ENCODE results near the gene TRAK1.

TRAK1 gene

DNA sequence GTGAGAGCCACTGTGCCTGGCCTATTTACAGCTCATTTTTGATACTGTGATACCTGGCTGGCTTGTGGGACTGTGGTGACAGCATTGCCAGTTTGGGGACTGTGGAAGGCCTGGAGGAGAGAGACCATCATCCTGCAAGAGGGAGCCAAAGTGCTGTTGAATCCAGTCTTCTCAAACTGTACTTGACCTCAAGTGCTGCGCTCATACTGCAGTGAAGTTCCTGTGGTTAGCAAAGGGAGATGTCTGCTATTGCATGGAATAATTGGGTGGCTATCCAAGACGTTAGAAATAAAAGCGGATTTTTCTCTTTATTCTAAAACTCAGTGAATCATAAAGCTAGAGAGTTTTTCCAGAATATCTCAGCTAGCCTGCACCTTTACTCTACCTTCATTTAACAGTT, 91.4 kb downstream of the TRAK1 start:
- TF ChIP-seq CTCF (IDR thresholded peaks at IDR 0.05), result no peak
- H3K4me3 ChIP-seq (ENCODE audit: low read depth in 1 of 2, low read length in 1 of 2), result no peak overlapping the region
- no peaks in the 10 kb centered on the region for H3K4me1 ChIP-seq (ENCODE audit: control insufficient read depth in 1 of 2, insufficient read depth in 1 of 2, low read depth in 1 of 2, low read length in 1 of 2)
- no peaks in the 10 kb centered on the region for H3K9me3 ChIP-seq
- H3K27me3 ChIP-seq, result no peaks in the 10 kb centered on the region
- H3K36me3 ChIP-seq, result peaks cover 6% of the 10 kb centered on the region
- no peak overlapping the region for H3K27ac ChIP-seq

DNA sequence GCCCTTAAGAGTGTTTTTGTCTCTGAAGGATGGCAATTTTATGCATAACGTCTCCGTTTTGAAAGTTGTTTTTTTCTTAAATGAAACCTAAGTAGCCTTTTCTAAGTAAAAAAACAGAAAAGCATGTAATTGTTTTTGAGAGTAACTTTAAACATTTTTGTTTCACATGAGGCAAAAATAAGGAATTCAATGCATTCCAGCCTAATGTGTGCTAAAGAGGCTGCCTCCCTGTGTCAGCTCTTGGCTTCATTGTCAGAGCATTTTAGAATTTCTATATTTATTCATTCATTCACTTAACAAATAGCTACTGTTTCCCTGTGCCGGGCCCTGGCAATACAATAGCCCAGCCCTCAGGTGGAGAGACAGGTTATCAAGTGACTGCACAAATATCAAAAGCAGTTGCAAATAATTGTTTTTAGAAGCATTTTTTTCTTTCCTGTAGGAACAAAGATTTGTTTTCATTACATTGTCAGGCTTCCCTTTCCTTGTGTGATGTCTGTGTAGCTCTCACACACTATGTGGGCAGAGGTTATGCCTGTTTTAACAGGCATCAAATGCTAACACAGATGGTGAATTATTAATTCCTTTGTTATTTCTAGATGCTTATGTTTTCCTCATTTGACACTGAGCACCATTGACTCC, 93.0 kb downstream of the TRAK1 start:
- H3K36me3 ChIP-seq, result peaks cover 9% of the 10 kb centered on the region
- TF ChIP-seq CTCF (IDR thresholded peaks at IDR 0.05), result no peak
- H3K27ac ChIP-seq, result no peak overlapping the region
- H3K4me1 ChIP-seq (ENCODE audit: control insufficient read depth in 1 of 2, insufficient read depth in 1 of 2, low read depth in 1 of 2, low read length in 1 of 2), result no peaks in the 10 kb centered on the region
- H3K4me3 ChIP-seq (ENCODE audit: low read depth in 1 of 2, low read length in 1 of 2), result no peak overlapping the region
- no peaks in the 10 kb centered on the region for H3K9me3 ChIP-seq
- H3K27me3 ChIP-seq, result no peaks in the 10 kb centered on the region

DNA sequence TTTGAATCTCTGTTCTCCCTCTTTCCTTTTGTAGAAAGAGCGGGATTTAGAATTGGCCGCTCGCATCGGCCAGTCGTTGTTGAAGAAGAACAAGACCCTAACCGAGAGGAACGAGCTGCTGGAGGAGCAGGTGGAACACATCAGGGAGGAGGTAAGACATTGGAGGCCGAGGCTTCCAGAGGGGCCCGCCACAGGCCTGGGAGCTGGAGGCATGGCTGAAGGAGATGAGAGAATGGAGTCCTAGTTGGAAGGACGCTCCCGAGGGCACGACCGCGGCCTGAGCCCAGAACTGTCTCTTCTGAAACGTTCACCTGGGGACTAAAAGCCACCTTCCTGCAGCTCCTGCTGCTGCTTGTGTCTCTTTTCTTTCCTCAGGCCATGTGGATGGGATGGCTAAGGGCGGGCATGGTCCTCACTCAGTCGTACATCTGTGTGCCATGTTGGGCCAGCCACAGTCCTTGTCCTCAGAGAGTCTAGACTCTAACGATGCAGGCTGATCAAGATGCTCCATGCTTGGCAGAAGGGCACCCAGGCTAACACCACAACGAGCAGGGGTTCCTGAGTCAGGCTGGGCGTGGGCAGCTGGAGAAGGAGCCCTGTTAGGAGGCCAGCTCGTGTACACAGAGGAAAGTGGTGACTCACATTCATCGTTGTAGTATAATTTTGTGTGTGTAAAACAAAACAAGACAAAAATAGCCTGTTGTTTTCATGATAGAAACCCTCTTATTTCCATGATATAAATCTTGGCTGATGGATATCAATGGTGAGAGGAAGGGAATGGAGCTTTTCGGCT, 93.7 kb downstream of the TRAK1 start:
- Histone ChIP-seq H3K9me3 (no peaks in the 10 kb centered on the region), H3K27ac (no peak overlapping the region), H3K4me3 (ENCODE audit: low read depth in 1 of 2, low read length in 1 of 2) (no peak overlapping the region), H3K4me1 (ENCODE audit: control insufficient read depth in 1 of 2, insufficient read depth in 1 of 2, low read depth in 1 of 2, low read length in 1 of 2) (no peaks in the 10 kb centered on the region), H3K36me3 (peaks cover 14% of the 10 kb centered on the region), H3K27me3 (no peaks in the 10 kb centered on the region)
- no peak for TF ChIP-seq CTCF (IDR thresholded peaks at IDR 0.05)

- Histone ChIP-seq H3K27me3 (no peaks in the 10 kb centered on the region), H3K27ac (no peak overlapping the region), H3K36me3 (peaks cover 17% of the 10 kb centered on the region), H3K9me3 (no peaks in the 10 kb centered on the region), H3K4me3 (ENCODE audit: low read depth in 1 of 2, low read length in 1 of 2) (no peak overlapping the region), H3K4me1 (ENCODE audit: control insufficient read depth in 1 of 2, insufficient read depth in 1 of 2, low read depth in 1 of 2, low read length in 1 of 2) (peaks cover 10 to 11% of the 10 kb centered on the region in 2 experiments)
- no peak for TF ChIP-seq CTCF (IDR thresholded peaks at IDR 0.05)
These were observed 96.8 kb downstream of the TRAK1 start for GRCh38 chr3:42187936-42188335.

- Histone ChIP-seq H3K27me3 (no peaks in the 10 kb centered on the region), H3K27ac (no peak overlapping the region), H3K9me3 (no peaks in the 10 kb centered on the region), H3K4me3 (ENCODE audit: low read depth in 1 of 2, low read length in 1 of 2) (no peak overlapping the region), H3K36me3 (peaks cover 17% of the 10 kb centered on the region), H3K4me1 (ENCODE audit: control insufficient read depth in 1 of 2, insufficient read depth in 1 of 2, low read depth in 1 of 2, low read length in 1 of 2) (peaks cover 13 to 16% of the 10 kb centered on the region in 2 experiments)
- TF ChIP-seq CTCF (IDR thresholded peaks at IDR 0.05), result no peak
These were observed 97.2 kb downstream of the TRAK1 start for GRCh38 chr3:42188376-42188775.
